SJSA1 (cell line): ENCODE measurements around the gene PLA2G3. TPM values are rescaled to one million over a fixed set of nuclear protein-coding genes. Genes with fewer than 3 reads are reported as not detected.
"Not testable (repeated sequence)": the region's sequence is repeated elsewhere in the genome, so short reads cannot be mapped to it uniquely, and the experiment has no call there.

Source experiments
- DNase-seq, 2 experiments: peaks; one replicate each; pipeline ENCODE4 v3.0.0-alpha.2; 2015 to 2020; ENCODE audit warnings: low spot score in 2 of 2, low read depth in 1 of 2
- H3K27ac ChIP-seq: fragments of 250-450 bp; sonication (Bioruptor Pico); 2 replicates; pipeline ENCODE4 v1.5.1; 2020; ENCODE audit warnings: mild to moderate bottlenecking, moderate library complexity
- H3K27me3 ChIP-seq: fragments of 250-450 bp; sonication (Bioruptor Pico); replicated peaks from 2 replicates; pipeline ENCODE4 v1.5.1; 2020; ENCODE audit warnings: mild to moderate bottlenecking, moderate library complexity
- H3K36me3 ChIP-seq: fragments of 250-450 bp; sonication (Bioruptor Pico); 2 replicates; pipeline ENCODE4 v1.5.1; 2020; ENCODE audit warnings: mild to moderate bottlenecking
- H3K4me1 ChIP-seq: fragments of 250-450 bp; sonication (Bioruptor Pico); replicated peaks from 2 replicates; pipeline ENCODE4 v1.6.1; 2021; ENCODE audit warnings: mild to moderate bottlenecking
- H3K4me3 ChIP-seq: fragments of 250-450 bp; sonication (Bioruptor Pico); 2 replicates; pipeline ENCODE4 v1.5.1; 2020; ENCODE audit warnings: mild to moderate bottlenecking
- H3K9me3 ChIP-seq: fragments of 250-450 bp; sonication (Bioruptor Pico); replicated peaks from 2 replicates; pipeline ENCODE4 v1.5.1; 2020; ENCODE audit warnings: mild to moderate bottlenecking
- total RNA-seq: library from RNA; depleted of rRNA; stranded (reverse); fragments of >200 nt; shearing (Covaris generic); gene quantifications from 2 replicates; pipeline ENCODE4 v1.2.3, GENCODE V29; 2014

Gene PLA2G3
- total RNA-seq, 1 experiment from 2014 or later = not detected

- peaks cover 17% of the 10 kb centered on the region for H3K4me1 ChIP-seq
- not testable (repeated sequence) for DNase-seq, H3K27me3 ChIP-seq, H3K27ac ChIP-seq, H3K9me3 ChIP-seq, H3K4me3 ChIP-seq
- H3K36me3 ChIP-seq = peaks cover 97% of the 10 kb centered on the region
Observed at GRCh38 chr22:31097539-31097938, 42.8 kb downstream of the PLA2G3 start.

- Histone ChIP-seq H3K4me1 (peaks cover 9% of the 10 kb centered on the region), H3K36me3 (peaks cover 97% of the 10 kb centered on the region), H3K27me3 (no peaks in the 10 kb centered on the region), H3K4me3 (no peak overlapping the region), H3K9me3 (no peaks in the 10 kb centered on the region), H3K27ac (no peak overlapping the region)
- peak in 1 of 2 experiments; percentile 38 for DNase-seq
Observed at GRCh38 chr22:31096657-31097279, 43.5 kb downstream of the PLA2G3 start.

GRCh38 chr22:31095637-31096249 lies 44.6 kb downstream of the PLA2G3 start:
- no peak for DNase-seq
- Histone ChIP-seq H3K4me1 (no peaks in the 10 kb centered on the region), H3K9me3 (no peaks in the 10 kb centered on the region), H3K4me3 (no peak overlapping the region), H3K36me3 (peaks cover 97% of the 10 kb centered on the region), H3K27ac (no peak overlapping the region), H3K27me3 (no peaks in the 10 kb centered on the region)

GRCh38 chr22:31094741-31095140 lies 45.6 kb downstream of the PLA2G3 start:
- Histone ChIP-seq H3K9me3 (no peaks in the 10 kb centered on the region), H3K36me3 (peaks cover 97% of the 10 kb centered on the region), H3K4me3 (no peak overlapping the region), H3K27ac (no peak overlapping the region), H3K4me1 (no peaks in the 10 kb centered on the region), H3K27me3 (no peaks in the 10 kb centered on the region)
- DNase-seq = no peak

GRCh38 chr22:31094021-31094551 lies 46.2 kb downstream of the PLA2G3 start:
- no peaks in the 10 kb centered on the region for H3K4me1 ChIP-seq
- peak in 1 of 2 experiments; percentile 39 for DNase-seq
- no peaks in the 10 kb centered on the region for H3K27me3 ChIP-seq
- H3K36me3 ChIP-seq = peaks cover 97% of the 10 kb centered on the region
- no peak overlapping the region for H3K27ac ChIP-seq
- H3K4me3 ChIP-seq = no peak overlapping the region
- H3K9me3 ChIP-seq = no peaks in the 10 kb centered on the region

GRCh38 chr22:31093086-31093850 lies 47.0 kb downstream of the PLA2G3 start:
- peak in 1 of 2 experiments; percentile 42 for DNase-seq

GRCh38 chr22:31092161-31092560 lies 48.1 kb downstream of the PLA2G3 start:
- H3K4me3 ChIP-seq = no peak overlapping the region
- no peaks in the 10 kb centered on the region for H3K27me3 ChIP-seq
- no peaks in the 10 kb centered on the region for H3K9me3 ChIP-seq
- H3K36me3 ChIP-seq = peaks cover 98% of the 10 kb centered on the region
- no peaks in the 10 kb centered on the region for H3K4me1 ChIP-seq
- H3K27ac ChIP-seq = no peak overlapping the region
- DNase-seq = peak in 1 of 2 experiments; percentile 39

More at GRCh38 chr22:31093086-31093850, 47.0 kb downstream of the PLA2G3 start:
- no peaks in the 10 kb centered on the region for H3K9me3 ChIP-seq
- H3K4me3 ChIP-seq = no peak overlapping the region
- peaks cover 98% of the 10 kb centered on the region for H3K36me3 ChIP-seq
- H3K27ac ChIP-seq = no peak overlapping the region
- H3K4me1 ChIP-seq = no peaks in the 10 kb centered on the region
- H3K27me3 ChIP-seq = no peaks in the 10 kb centered on the region

GRCh38 chr22:31091106-31091975 lies 49.0 kb downstream of the PLA2G3 start:
- H3K36me3 ChIP-seq = peaks cover 98% of the 10 kb centered on the region
- H3K27me3 ChIP-seq = no peaks in the 10 kb centered on the region
- H3K4me3 ChIP-seq = no peak overlapping the region
- H3K9me3 ChIP-seq = no peaks in the 10 kb centered on the region
- H3K4me1 ChIP-seq = no peaks in the 10 kb centered on the region
- DNase-seq = peak in 1 of 2 experiments; percentile 42
- no peak overlapping the region for H3K27ac ChIP-seq

- no peak for DNase-seq
- peaks cover 98% of the 10 kb centered on the region for H3K36me3 ChIP-seq
- H3K4me1 ChIP-seq = no peaks in the 10 kb centered on the region
- H3K27ac ChIP-seq = no peak overlapping the region
- H3K4me3 ChIP-seq = no peak overlapping the region
- H3K27me3 ChIP-seq = no peaks in the 10 kb centered on the region
- H3K9me3 ChIP-seq = no peaks in the 10 kb centered on the region
Observed at GRCh38 chr22:31090217-31091085, 49.9 kb downstream of the PLA2G3 start.

- H3K27ac ChIP-seq = no peak overlapping the region
- DNase-seq = peak in 1 of 2 experiments; percentile 50
- peaks cover 1% of the 10 kb centered on the region for H3K4me1 ChIP-seq
- H3K9me3 ChIP-seq = no peaks in the 10 kb centered on the region
- H3K4me3 ChIP-seq = no peak overlapping the region
- no peaks in the 10 kb centered on the region for H3K27me3 ChIP-seq
- H3K36me3 ChIP-seq = peaks cover 97% of the 10 kb centered on the region
Observed at GRCh38 chr22:31089160-31090100, 50.9 kb downstream of the PLA2G3 start.

GRCh38 chr22:31088233-31088986 lies 51.9 kb downstream of the PLA2G3 start:
- Histone ChIP-seq H3K27ac (no peak overlapping the region), H3K36me3 (peaks cover 97% of the 10 kb centered on the region)
- peak in 1 of 2 experiments; percentile 40 for DNase-seq

More at GRCh38 chr22:31088233-31088986, 51.9 kb downstream of the PLA2G3 start:
- Histone ChIP-seq H3K4me1 (peaks cover 11% of the 10 kb centered on the region), H3K27me3 (no peaks in the 10 kb centered on the region), H3K9me3 (no peaks in the 10 kb centered on the region), H3K4me3 (no peak overlapping the region)
